CD8-positive, alpha-beta memory T cell (primary cell): ENCODE measurements around the gene TEX35. TPM values are rescaled to one million over a fixed set of nuclear protein-coding genes. Genes with fewer than 3 reads are reported as not detected.

Source experiments
- CTCF ChIA-PET: fragments of 350-600 bp; sonication (Branson Sonifier 250); formaldehyde crosslinking; loops from one replicate; lab custom pipeline; 2021; ENCODE audit warnings: antibody characterized with exemption; lab: Charles Lee
- POLR2A ChIA-PET: fragments of 350-600 bp; sonication (Branson Sonifier 250); formaldehyde crosslinking; loops from one replicate; lab custom pipeline; 2021; ENCODE audit warnings: antibody characterized with exemption; lab: Charles Lee
- DNase-seq, 5 donors: peaks; one replicate each; pipeline versions ENCODE4 v3.0.0 to v3.0.0-alpha.2; 2020 to 2022; ENCODE audit warnings: mixed read lengths in 1 of 5
- H3K27ac ChIP-seq: one replicate; pipeline ENCODE4 v1.7.0; 2013; ENCODE audit warnings: low read depth, mild to moderate bottlenecking, low read length, moderate library complexity
- H3K27me3 ChIP-seq: 2 replicates; pipeline ENCODE4 v1.7.0; 2013; ENCODE audit warnings: low read length, mild to moderate bottlenecking; ENCODE audit not compliant: insufficient read depth, poor library complexity, severe bottlenecking
- H3K36me3 ChIP-seq: 2 replicates; pipeline ENCODE4 v1.7.0; 2013; ENCODE audit warnings: mild to moderate bottlenecking, low read length, moderate library complexity; ENCODE audit not compliant: insufficient read depth
- H3K4me1 ChIP-seq: 2 replicates; pipeline ENCODE4 v1.7.0; 2013; ENCODE audit warnings: mild to moderate bottlenecking, low read length, moderate library complexity; ENCODE audit not compliant: insufficient read depth
- H3K4me3 ChIP-seq: 2 replicates; pipeline ENCODE4 v1.7.0; 2013; ENCODE audit warnings: mild to moderate bottlenecking, low read length
- H3K9me3 ChIP-seq: 2 replicates; pipeline ENCODE4 v1.7.0; 2013; ENCODE audit warnings: mild to moderate bottlenecking, low read length
- H3K27ac Mint-ChIP-seq, 8 donors: one replicate each; pipeline ENCODE4 v1.8.0; 2020 to 2021; ENCODE audit warnings: mixed read lengths in 8 of 8, mild to moderate bottlenecking in 6 of 8, inconsistent platforms in 3 of 8, moderate library complexity in 3 of 8
- H3K27me3 Mint-ChIP-seq, 2 donors: one replicate each; pipeline ENCODE4 v1.8.0; 2020 to 2021; ENCODE audit warnings: mixed read lengths in 2 of 2, mild to moderate bottlenecking in 1 of 2, moderate library complexity in 1 of 2
- H3K36me3 Mint-ChIP-seq, 3 donors: one replicate each; pipeline ENCODE4 v1.8.0; 2020 to 2021; ENCODE audit warnings: mixed read lengths in 3 of 3, inconsistent platforms in 1 of 3, mild to moderate bottlenecking in 1 of 3
- H3K4me1 Mint-ChIP-seq, 3 donors: one replicate each; pipeline ENCODE4 v1.8.0; 2020 to 2021; ENCODE audit warnings: mixed read lengths in 3 of 3, inconsistent platforms in 1 of 3, mild to moderate bottlenecking in 1 of 3
- H3K4me3 Mint-ChIP-seq, 7 donors: one replicate each; pipeline ENCODE4 v1.8.0; 2020 to 2021; ENCODE audit warnings: mixed read lengths in 7 of 7, mild to moderate bottlenecking in 6 of 7, moderate library complexity in 4 of 7, inconsistent platforms in 2 of 7
- H3K9me3 Mint-ChIP-seq, 5 donors: one replicate each; pipeline ENCODE4 v1.8.0; 2020 to 2022; ENCODE audit warnings: mixed read lengths in 5 of 5, mild to moderate bottlenecking in 3 of 5, moderate library complexity in 2 of 5, inconsistent platforms in 1 of 5
- polyA plus RNA-seq: library from polyadenylated mRNA; unstranded; fragments of 300-500 nt; fragmentation: Illumina TruSeq; gene quantifications from one replicate; pipeline ENCODE4 v1.2.3, GENCODE V29; 2021
- total RNA-seq, 2 experiments: library from RNA; stranded (reverse); gene quantifications; one replicate each; pipeline ENCODE4 v1.2.3, GENCODE V29; 2021

Gene TEX35
- total and polyA plus RNA-seq, 3 experiments from 2014 or later = not detected

DNA sequence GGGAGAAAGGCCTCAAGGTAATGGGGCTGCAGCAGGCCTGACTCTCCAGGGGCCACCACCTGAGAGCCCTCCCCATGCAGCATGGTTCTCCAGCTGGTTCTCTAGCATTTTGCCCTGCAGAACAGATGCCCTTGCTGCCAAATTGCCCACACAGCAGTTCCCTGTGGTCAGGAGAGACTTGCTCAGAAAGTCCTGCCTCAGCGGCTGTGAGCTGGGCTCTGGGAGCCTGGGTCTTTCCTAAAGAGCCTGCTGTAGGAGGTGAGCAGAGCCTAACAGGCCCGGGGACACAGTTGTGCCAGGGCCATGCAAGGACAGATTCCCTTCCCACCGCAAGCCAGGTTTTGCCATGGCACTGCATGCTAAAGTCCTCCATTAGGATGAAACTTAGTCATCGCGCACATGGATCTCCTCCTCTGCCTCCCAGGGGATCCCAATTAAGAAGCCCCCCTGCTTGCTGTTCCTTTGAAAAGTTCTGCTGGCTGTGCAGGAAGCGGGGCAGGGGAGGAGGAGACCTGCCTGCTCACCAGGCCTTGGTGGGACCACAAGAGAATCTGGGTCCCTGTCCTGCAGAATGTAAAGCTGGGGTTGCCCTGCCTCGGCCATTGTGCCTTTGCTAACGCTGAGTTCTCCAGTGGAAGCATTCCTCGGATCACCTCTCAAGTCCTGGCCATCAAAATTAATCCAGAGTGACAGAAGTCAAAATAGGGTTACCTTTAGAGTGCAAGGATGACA lies 21.4 kb downstream of the TEX35 start:
- H3K4me3 Mint-ChIP-seq = no peak overlapping the region
- H3K27ac ChIP-seq = no peak overlapping the region
- H3K4me1 ChIP-seq = peaks cover 4% of the 10 kb centered on the region
- no peak for DNase-seq
- POLR2A ChIA-PET = no interaction called here
- H3K4me3 ChIP-seq = no peak overlapping the region
- H3K27me3 ChIP-seq = no peaks in the 10 kb centered on the region
- H3K9me3 ChIP-seq = no peaks in the 10 kb centered on the region
- peaks cover 0 to 5% (median 2%) of the 10 kb centered on the region in 3 donors for H3K4me1 Mint-ChIP-seq
- CTCF ChIA-PET = interaction anchor here (2.1 to 2.9 kb wide), 3 partner anchors 9 to 220 kb away, joined by 10 to 12 read pairs (median 10); no protein-coding TSS in a partner anchor
- H3K27me3 Mint-ChIP-seq = peaks cover 6 to 7% of the 10 kb centered on the region in 2 donors
- H3K36me3 ChIP-seq = no peaks in the 10 kb centered on the region
- H3K36me3 Mint-ChIP-seq = no peaks in the 10 kb centered on the region
- no peaks in the 10 kb centered on the region for H3K9me3 Mint-ChIP-seq
- no peak overlapping the region for H3K27ac Mint-ChIP-seq

DNA sequence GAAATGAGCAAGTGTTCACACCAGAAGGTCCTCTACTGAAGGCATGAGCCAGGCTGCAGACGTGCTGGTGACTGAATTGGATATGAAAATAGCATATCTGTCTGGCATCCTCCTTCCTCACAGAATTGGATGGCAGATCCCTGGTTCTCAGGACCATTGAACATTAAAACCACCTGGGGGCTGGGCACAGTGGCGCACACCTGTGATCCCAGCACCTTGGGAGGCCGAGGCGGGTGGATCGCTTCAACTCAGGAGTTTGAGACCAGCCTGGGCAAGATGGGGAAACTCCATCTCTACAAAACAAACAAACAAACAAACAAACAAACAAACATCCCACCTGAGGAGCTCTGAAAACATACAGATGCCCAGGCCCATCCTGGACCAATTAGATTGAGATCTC lies 23.4 kb downstream of the TEX35 start:
- DNase-seq = no peak
- H3K27ac ChIP-seq = no peak overlapping the region
- POLR2A ChIA-PET = no interaction called here
- H3K27ac Mint-ChIP-seq = no peak overlapping the region
- peaks cover 6 to 7% of the 10 kb centered on the region in 2 donors for H3K27me3 Mint-ChIP-seq
- no peak overlapping the region for H3K4me3 Mint-ChIP-seq
- H3K27me3 ChIP-seq = no peaks in the 10 kb centered on the region
- peaks cover 4% of the 10 kb centered on the region for H3K4me1 ChIP-seq
- H3K4me1 Mint-ChIP-seq = peaks cover 0 to 7% (median 6%) of the 10 kb centered on the region in 3 donors
- CTCF ChIA-PET = interaction anchor here (2.0 kb wide), 1 partner anchor 467 kb away, joined by 6 read pairs; no protein-coding TSS in a partner anchor
- H3K36me3 Mint-ChIP-seq = no peaks in the 10 kb centered on the region
- no peak overlapping the region for H3K4me3 ChIP-seq
- no peaks in the 10 kb centered on the region for H3K9me3 Mint-ChIP-seq
- no peaks in the 10 kb centered on the region for H3K9me3 ChIP-seq
- no peaks in the 10 kb centered on the region for H3K36me3 ChIP-seq

DNA sequence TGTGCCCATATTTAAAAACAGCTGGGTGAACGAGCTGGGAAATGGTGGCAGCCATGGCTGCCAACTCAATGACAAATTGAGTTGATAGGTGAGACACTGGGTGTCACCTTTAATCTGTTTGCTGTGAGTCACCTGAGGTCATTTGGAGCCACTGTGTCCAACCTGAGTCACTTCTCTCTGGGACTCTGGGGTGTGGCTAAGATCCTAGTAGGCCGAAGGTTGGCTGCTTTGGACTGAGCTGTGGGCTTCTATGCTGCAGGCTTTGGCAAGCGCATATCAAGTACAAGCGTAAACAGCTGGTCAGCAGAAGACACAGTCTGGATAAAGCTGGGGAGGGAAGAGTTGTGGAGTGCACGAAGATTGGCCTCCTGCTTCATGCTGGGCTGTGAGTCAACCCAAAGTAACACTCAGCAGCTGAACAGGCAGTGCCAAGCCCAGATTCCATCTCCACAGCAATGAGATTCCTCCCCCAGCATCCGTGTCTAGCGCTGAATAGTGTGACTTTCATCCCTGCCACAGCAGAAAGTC lies 24.0 kb downstream of the TEX35 start:
- ChIA-PET CTCF (interaction anchor here (2.0 kb wide), 1 partner anchor 466 kb away, joined by 6 read pairs; no protein-coding TSS in a partner anchor), POLR2A (no interaction called here)
- H3K27me3 ChIP-seq = no peaks in the 10 kb centered on the region
- no peak overlapping the region for H3K27ac ChIP-seq
- H3K36me3 ChIP-seq = no peaks in the 10 kb centered on the region
- no peaks in the 10 kb centered on the region for H3K36me3 Mint-ChIP-seq
- H3K27ac Mint-ChIP-seq = no peak overlapping the region
- H3K27me3 Mint-ChIP-seq = peaks cover 6 to 7% of the 10 kb centered on the region in 2 donors
- no peak overlapping the region for H3K4me3 Mint-ChIP-seq
- no peaks in the 10 kb centered on the region for H3K9me3 ChIP-seq
- H3K9me3 Mint-ChIP-seq = no peaks in the 10 kb centered on the region
- H3K4me1 Mint-ChIP-seq = peaks cover 0 to 13% (median 10%) of the 10 kb centered on the region in 3 donors
- H3K4me3 ChIP-seq = no peak overlapping the region
- H3K4me1 ChIP-seq = peaks cover 8% of the 10 kb centered on the region
- no peak for DNase-seq

DNA sequence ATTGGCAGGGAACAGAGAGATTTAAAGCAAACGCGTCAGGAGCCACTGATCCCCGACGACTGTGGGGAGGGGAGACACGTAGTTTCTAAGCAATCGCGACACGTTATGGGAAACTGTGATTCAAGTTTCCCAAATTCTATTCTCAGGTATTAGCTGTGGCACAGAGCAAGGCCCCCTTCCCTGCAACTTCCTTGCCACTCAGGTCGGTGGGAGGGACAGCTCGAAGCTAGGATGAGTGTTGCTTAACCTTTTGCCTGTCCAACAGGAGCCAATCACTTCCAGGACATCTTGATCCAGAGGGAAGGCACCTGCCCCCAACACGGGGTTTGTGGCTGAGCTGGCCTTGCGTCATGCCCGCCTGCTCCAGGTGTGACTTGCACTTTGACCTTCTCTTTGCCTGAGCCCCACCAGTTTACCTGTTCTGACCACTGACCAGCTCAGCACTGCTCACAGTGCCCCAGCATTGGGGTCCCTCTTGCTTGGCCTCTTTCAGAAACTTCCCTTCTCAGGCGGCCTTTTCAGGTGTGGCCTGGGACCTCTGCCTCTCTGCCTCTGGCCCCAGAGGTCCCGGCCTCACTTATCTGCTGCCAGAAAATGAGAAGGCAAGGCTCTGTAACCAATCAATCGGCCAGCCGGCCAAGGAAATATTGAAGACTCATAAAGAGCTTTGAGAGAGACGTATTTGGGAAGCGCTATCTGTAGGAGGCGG lies 24.6 kb downstream of the TEX35 start:
- CTCF ChIA-PET = interaction anchor here (2.0 kb wide), 1 partner anchor 466 kb away, joined by 6 read pairs; no protein-coding TSS in a partner anchor
- Histone ChIP-seq H3K9me3 (no peaks in the 10 kb centered on the region), H3K4me3 (no peak overlapping the region), H3K27me3 (no peaks in the 10 kb centered on the region), H3K27ac (no peak overlapping the region), H3K36me3 (no peaks in the 10 kb centered on the region), H3K4me1 (peaks cover 7% of the 10 kb centered on the region)
- POLR2A ChIA-PET = no interaction called here
- H3K27ac Mint-ChIP-seq = no peak overlapping the region
- H3K4me3 Mint-ChIP-seq = no peak overlapping the region
- H3K4me1 Mint-ChIP-seq = peaks cover 0 to 15% (median 8%) of the 10 kb centered on the region in 3 donors
- peaks cover 0 to 3% (median 0%) of the 10 kb centered on the region in 3 donors for H3K36me3 Mint-ChIP-seq
- no peak for DNase-seq
- H3K27me3 Mint-ChIP-seq = peaks cover 3 to 6% of the 10 kb centered on the region in 2 donors
- no peaks in the 10 kb centered on the region for H3K9me3 Mint-ChIP-seq

DNA sequence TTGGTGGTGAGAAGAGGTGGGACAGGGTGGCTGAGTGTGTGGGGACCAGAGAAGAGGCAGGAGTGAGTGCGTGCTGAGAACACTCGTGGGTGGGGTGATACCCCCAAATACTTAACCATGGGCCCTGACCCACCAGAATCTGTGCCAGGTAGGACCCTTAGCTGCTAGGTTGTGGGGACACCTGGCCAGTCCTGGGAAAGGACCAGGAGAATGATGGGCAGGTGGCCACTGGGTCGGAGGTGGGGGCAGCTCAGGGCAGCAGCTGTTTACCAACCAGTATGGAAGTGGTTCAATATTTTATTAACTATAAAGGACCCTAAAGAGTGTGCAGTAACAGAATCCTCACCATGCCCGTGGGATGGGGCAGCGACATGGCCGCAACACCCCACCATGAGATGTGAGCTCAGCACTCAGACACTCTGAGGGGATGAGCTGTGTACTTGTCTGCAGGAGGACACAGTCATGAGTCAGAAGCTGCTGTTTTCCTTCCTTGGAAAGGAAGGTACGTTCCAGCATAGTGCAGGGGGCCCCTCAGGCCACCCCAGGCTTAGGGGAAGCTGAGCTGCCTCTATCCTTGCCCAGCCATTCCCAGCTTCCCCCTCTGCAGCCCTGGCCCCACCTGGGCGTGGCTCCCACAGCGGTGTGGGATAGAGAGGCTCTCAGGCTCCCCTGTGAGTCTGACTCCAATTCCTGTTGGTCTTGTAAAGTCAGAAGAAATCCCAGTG lies 25.4 kb downstream of the TEX35 start:
- Mint-ChIP-seq H3K36me3 (peaks cover 0 to 3% (median 0%) of the 10 kb centered on the region in 3 donors), H3K9me3 (no peaks in the 10 kb centered on the region), H3K4me1 (peaks cover 0 to 20% (median 11%) of the 10 kb centered on the region in 3 donors), H3K4me3 (no peak overlapping the region), H3K27ac (peak overlapping the region in 1 of 8 donors; percentile 23), H3K27me3 (peaks cover 3 to 6% of the 10 kb centered on the region in 2 donors)
- DNase-seq = no peak
- CTCF ChIA-PET = no interaction called here
- H3K27ac ChIP-seq = no peak overlapping the region
- POLR2A ChIA-PET = no interaction called here
- no peak overlapping the region for H3K4me3 ChIP-seq
- no peaks in the 10 kb centered on the region for H3K36me3 ChIP-seq
- no peaks in the 10 kb centered on the region for H3K27me3 ChIP-seq
- H3K9me3 ChIP-seq = no peaks in the 10 kb centered on the region
- peaks cover 11% of the 10 kb centered on the region for H3K4me1 ChIP-seq

DNA sequence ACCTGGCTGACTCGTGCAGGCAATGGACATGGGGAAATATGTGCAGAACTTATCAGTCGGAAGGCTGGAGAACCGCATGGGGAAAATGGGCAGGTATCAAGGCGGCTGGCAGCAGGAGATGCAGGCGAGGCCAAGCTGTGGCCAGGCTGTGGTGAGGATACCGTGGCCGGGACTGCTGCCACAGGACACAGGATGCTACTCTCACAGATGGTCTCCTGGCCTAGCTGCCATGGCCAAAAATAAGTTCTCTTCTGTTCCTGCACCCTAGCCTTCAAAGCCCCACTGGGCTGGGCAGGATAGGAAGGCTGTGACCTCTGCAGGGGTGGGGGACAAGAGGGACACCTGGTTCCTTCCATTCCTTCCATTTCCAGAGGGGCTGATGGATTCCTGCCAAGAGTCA lies 26.4 kb downstream of the TEX35 start:
- H3K36me3 ChIP-seq = no peaks in the 10 kb centered on the region
- peaks cover 0 to 3% (median 0%) of the 10 kb centered on the region in 3 donors for H3K36me3 Mint-ChIP-seq
- H3K27ac ChIP-seq = no peak overlapping the region
- no peaks in the 10 kb centered on the region for H3K27me3 ChIP-seq
- no peaks in the 10 kb centered on the region for H3K9me3 ChIP-seq
- H3K4me1 Mint-ChIP-seq = peaks cover 0 to 24% (median 14%) of the 10 kb centered on the region in 3 donors
- H3K4me1 ChIP-seq = peaks cover 11% of the 10 kb centered on the region
- no peaks in the 10 kb centered on the region for H3K9me3 Mint-ChIP-seq
- ChIA-PET POLR2A (no interaction called here), CTCF (interaction anchor here (1.6 to 4.4 kb wide), 2 partner anchors 11 to 464 kb away, joined by 4 to 23 read pairs; no protein-coding TSS in a partner anchor)
- peaks cover 0 to 6% of the 10 kb centered on the region in 2 donors for H3K27me3 Mint-ChIP-seq
- no peak for DNase-seq
- H3K4me3 Mint-ChIP-seq = peak overlapping the region in 4 of 7 donors; percentile 21 to 98 (median 38)
- peak overlapping the region in 1 of 8 donors; percentile 38 for H3K27ac Mint-ChIP-seq
- no peak overlapping the region for H3K4me3 ChIP-seq

DNA sequence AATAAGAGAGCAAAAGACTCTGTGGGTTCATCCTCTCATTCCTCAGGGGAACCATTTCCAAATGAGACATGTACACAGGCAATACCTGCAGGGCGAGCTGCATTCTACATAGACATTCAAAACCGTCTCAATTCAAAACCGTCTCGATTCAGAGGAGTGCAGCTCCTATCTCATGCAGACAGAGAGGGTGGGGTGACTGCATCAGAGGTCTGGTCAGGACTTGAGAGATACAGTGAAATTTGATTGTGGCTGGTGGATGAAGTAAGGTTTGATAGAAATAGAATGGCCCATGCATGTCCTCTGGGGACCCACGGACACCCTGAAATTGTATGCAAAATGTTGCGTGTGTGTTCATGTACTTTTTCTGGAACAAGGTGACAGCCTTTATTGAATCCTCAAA lies 27.3 kb downstream of the TEX35 start:
- Histone ChIP-seq H3K27ac (no peak overlapping the region), H3K9me3 (no peaks in the 10 kb centered on the region), H3K4me3 (no peak overlapping the region), H3K36me3 (no peaks in the 10 kb centered on the region), H3K4me1 (peaks cover 11% of the 10 kb centered on the region), H3K27me3 (no peaks in the 10 kb centered on the region)
- ChIA-PET CTCF (interaction anchor here (1.6 to 4.4 kb wide), 3 partner anchors 8 to 463 kb away, joined by 4 to 23 read pairs (median 8); no protein-coding TSS in a partner anchor), POLR2A (no interaction called here)
- no peak for DNase-seq
- Mint-ChIP-seq H3K9me3 (no peaks in the 10 kb centered on the region), H3K4me3 (peak overlapping the region in 6 of 7 donors; percentile 3 to 98 (median 54)), H3K36me3 (peaks cover 0 to 3% (median 0%) of the 10 kb centered on the region in 3 donors), H3K4me1 (peaks cover 0 to 24% (median 17%) of the 10 kb centered on the region in 3 donors), H3K27me3 (peaks cover 0 to 6% of the 10 kb centered on the region in 2 donors), H3K27ac (peak overlapping the region in 2 of 8 donors; percentile 21 to 28)
